ENCODE measurements around the gene HACD3.

GRCh38 chr15:65535192-65535591 is 4.9 kb downstream of the HACD3 start:
- no peak for TF ChIP-seq ZNF577 (CRISPR knock-in tag; IDR thresholded peaks at IDR 0.05; ENCODE audit: borderline replicate concordance, low read depth)
- TF ChIP-seq BCL6 (CRISPR knock-in tag; IDR thresholded peaks at IDR 0.05) = no peak
- no peak for TF ChIP-seq REPIN1 (CRISPR knock-in tag; IDR thresholded peaks at IDR 0.05; ENCODE audit: borderline replicate concordance, low read depth)
- TF ChIP-seq ZNF263 (CRISPR knock-in tag; IDR thresholded peaks at IDR 0.05) = no peak
- no peak for TF ChIP-seq TCF7L2 (IDR thresholded peaks at IDR 0.05; ENCODE audit: low read depth, low read length)
- TF ChIP-seq BCL3 (CRISPR knock-in tag; IDR thresholded peaks at IDR 0.05) = no peak

All from HepG2 (cell line).